Loucy (cell line): Measurements from ENCODE around the gene RPS6KB2.

Experiments
- EZH2phosphoT487 ChIP-seq: fragments of 200-600 bp; IDR thresholded peaks from 2 replicates; pipeline ENCODE4 v1.6.1; 2018; ENCODE audit warnings: antibody characterized with exemption, mild to moderate bottlenecking, moderate library complexity, borderline replicate concordance
- TF ChIP-seq, protein P1 (sequence below): fragments of 200-600 bp; sonication (generic); conservative IDR thresholded peaks from 2 replicates; pipeline ENCODE4 v1.5.1; 2014; ENCODE audit warnings: mild to moderate bottlenecking, antibody characterized with exemption, low read length

DNA sequence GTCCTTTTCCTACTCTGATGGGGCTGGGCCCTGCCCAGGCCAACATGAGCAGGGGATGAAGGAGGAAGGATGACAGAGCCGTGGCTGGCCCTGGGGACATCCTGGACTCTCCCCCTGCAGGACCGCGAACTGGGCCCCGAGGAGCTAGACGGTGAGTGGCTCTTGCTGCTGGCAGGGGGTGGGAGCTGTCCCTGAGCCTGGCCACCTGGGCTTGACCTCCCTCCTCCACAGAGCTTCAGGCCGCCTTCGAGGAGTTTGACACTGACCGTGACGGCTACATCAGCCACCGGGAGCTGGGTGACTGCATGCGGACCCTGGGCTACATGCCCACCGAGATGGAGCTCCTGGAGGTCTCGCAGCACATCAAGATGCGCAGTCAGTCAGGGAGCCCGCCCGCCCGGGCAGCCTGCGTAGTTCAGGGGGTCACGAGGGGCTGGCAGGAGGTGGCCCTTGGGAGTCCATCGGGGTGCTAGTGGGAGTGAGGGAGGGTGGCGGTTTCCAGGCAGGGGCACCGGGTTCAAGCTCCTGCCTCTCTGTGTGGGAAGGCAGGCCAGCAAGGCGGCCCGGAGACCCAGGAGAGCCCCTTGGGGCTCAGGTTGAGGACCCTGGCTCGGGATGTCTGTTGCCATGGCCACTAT lies 27.9 kb downstream of the RPS6KB2 start:
- TF ChIP-seq, protein P1, sequence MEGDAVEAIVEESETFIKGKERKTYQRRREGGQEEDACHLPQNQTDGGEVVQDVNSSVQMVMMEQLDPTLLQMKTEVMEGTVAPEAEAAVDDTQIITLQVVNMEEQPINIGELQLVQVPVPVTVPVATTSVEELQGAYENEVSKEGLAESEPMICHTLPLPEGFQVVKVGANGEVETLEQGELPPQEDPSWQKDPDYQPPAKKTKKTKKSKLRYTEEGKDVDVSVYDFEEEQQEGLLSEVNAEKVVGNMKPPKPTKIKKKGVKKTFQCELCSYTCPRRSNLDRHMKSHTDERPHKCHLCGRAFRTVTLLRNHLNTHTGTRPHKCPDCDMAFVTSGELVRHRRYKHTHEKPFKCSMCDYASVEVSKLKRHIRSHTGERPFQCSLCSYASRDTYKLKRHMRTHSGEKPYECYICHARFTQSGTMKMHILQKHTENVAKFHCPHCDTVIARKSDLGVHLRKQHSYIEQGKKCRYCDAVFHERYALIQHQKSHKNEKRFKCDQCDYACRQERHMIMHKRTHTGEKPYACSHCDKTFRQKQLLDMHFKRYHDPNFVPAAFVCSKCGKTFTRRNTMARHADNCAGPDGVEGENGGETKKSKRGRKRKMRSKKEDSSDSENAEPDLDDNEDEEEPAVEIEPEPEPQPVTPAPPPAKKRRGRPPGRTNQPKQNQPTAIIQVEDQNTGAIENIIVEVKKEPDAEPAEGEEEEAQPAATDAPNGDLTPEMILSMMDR = no peak
- no peak for TF ChIP-seq EZH2phosphoT487
